Stomach smooth muscle (tissue), 2 donors: ENCODE measurements around the gene ZSCAN25.

Experiments used
- H3K27ac ChIP-seq: one replicate; pipeline ENCODE4 v1.7.0; 2013; ENCODE audit warnings: mild to moderate bottlenecking, low read length, inconsistent platforms
- H3K27me3 ChIP-seq, 2 donors: one replicate each; pipeline ENCODE4 v1.7.0; 2013; ENCODE audit warnings: low read length in 2 of 2; ENCODE audit not compliant: insufficient read depth in 2 of 2, control insufficient read depth in 1 of 2
- H3K36me3 ChIP-seq, 2 donors: one replicate each; pipeline ENCODE4 v1.7.0; 2013; ENCODE audit warnings: low read length in 2 of 2; ENCODE audit not compliant: control insufficient read depth in 2 of 2, insufficient read depth in 2 of 2
- H3K4me1 ChIP-seq: one replicate; pipeline ENCODE4 v1.7.0; 2013; ENCODE audit warnings: low read length; ENCODE audit not compliant: control insufficient read depth, insufficient read depth
- H3K4me3 ChIP-seq, 2 donors: one replicate each; pipeline ENCODE4 v1.7.0; 2013; ENCODE audit warnings: low read length in 2 of 2
- H3K9ac ChIP-seq, 2 donors: one replicate each; pipeline ENCODE4 v1.7.0; 2013; ENCODE audit warnings: low read length in 2 of 2, mild to moderate bottlenecking in 1 of 2
- H3K9me3 ChIP-seq, 2 donors: one replicate each; pipeline ENCODE4 v1.7.0; 2013; ENCODE audit warnings: low read length in 2 of 2; ENCODE audit not compliant: control insufficient read depth in 2 of 2
- donor health status: healthy.
- donor health status: Pancreatic carcinoma.

The ZSCAN25 gene

GRCh38 chr7:99618726-99619125 lies 2.0 kb downstream of the ZSCAN25 start:
- Histone ChIP-seq H3K36me3 (peaks cover 38 to 42% of the 10 kb centered on the region in 2 donors), H3K4me3 (no peak overlapping the region), H3K4me1 (peaks cover 8% of the 10 kb centered on the region), H3K27ac (no peak overlapping the region), H3K9me3 (no peaks in the 10 kb centered on the region), H3K27me3 (no peaks in the 10 kb centered on the region), H3K9ac (no peak overlapping the region)

GRCh38 chr7:99619571-99620130 lies 2.9 kb downstream of the ZSCAN25 start:
- Histone ChIP-seq H3K27ac (no peak overlapping the region), H3K36me3 (peaks cover 47 to 51% of the 10 kb centered on the region in 2 donors), H3K4me1 (peaks cover 8% of the 10 kb centered on the region), H3K4me3 (no peak overlapping the region), H3K9ac (no peak overlapping the region), H3K9me3 (no peaks in the 10 kb centered on the region), H3K27me3 (no peaks in the 10 kb centered on the region)

- no peak overlapping the region for H3K27ac ChIP-seq
- no peaks in the 10 kb centered on the region for H3K9me3 ChIP-seq
- H3K36me3 ChIP-seq = peaks cover 63% of the 10 kb centered on the region in 2 donors
- no peaks in the 10 kb centered on the region for H3K27me3 ChIP-seq
- H3K9ac ChIP-seq = no peak overlapping the region
- H3K4me1 ChIP-seq = peaks cover 8% of the 10 kb centered on the region
- no peak overlapping the region for H3K4me3 ChIP-seq
Observed at GRCh38 chr7:99621271-99621670, 4.5 kb downstream of the ZSCAN25 start.

- H3K36me3 ChIP-seq = peaks cover 73 to 74% of the 10 kb centered on the region in 2 donors
- H3K4me3 ChIP-seq = no peak overlapping the region
- no peak overlapping the region for H3K27ac ChIP-seq
- H3K9me3 ChIP-seq = no peaks in the 10 kb centered on the region
- H3K27me3 ChIP-seq = no peaks in the 10 kb centered on the region
- no peak overlapping the region for H3K9ac ChIP-seq
- H3K4me1 ChIP-seq = peaks cover 4% of the 10 kb centered on the region
Observed at GRCh38 chr7:99622596-99622995, 5.8 kb downstream of the ZSCAN25 start.

- no peak overlapping the region for H3K4me3 ChIP-seq
- H3K27me3 ChIP-seq = no peaks in the 10 kb centered on the region
- no peaks in the 10 kb centered on the region for H3K9me3 ChIP-seq
- H3K36me3 ChIP-seq = peaks cover 75 to 79% of the 10 kb centered on the region in 2 donors
- no peaks in the 10 kb centered on the region for H3K4me1 ChIP-seq
- no peak overlapping the region for H3K9ac ChIP-seq
- H3K27ac ChIP-seq = no peak overlapping the region
Observed at GRCh38 chr7:99623091-99623693, 6.4 kb downstream of the ZSCAN25 start.

- no peaks in the 10 kb centered on the region for H3K9me3 ChIP-seq
- no peaks in the 10 kb centered on the region for H3K4me1 ChIP-seq
- no peak overlapping the region for H3K9ac ChIP-seq
- no peak overlapping the region for H3K27ac ChIP-seq
- H3K27me3 ChIP-seq = no peaks in the 10 kb centered on the region
- H3K4me3 ChIP-seq = no peak overlapping the region
- peaks cover 79 to 83% of the 10 kb centered on the region in 2 donors for H3K36me3 ChIP-seq
Observed at GRCh38 chr7:99623702-99624447, 7.1 kb downstream of the ZSCAN25 start.

- no peaks in the 10 kb centered on the region for H3K9me3 ChIP-seq
- H3K4me3 ChIP-seq = no peak overlapping the region
- peaks cover 75 to 86% of the 10 kb centered on the region in 2 donors for H3K36me3 ChIP-seq
- no peaks in the 10 kb centered on the region for H3K4me1 ChIP-seq
- no peaks in the 10 kb centered on the region for H3K27me3 ChIP-seq
- H3K27ac ChIP-seq = no peak overlapping the region
- no peak overlapping the region for H3K9ac ChIP-seq
Observed at GRCh38 chr7:99624484-99624883, 7.7 kb downstream of the ZSCAN25 start.

- Histone ChIP-seq H3K4me1 (no peaks in the 10 kb centered on the region), H3K27me3 (no peaks in the 10 kb centered on the region), H3K9ac (no peak overlapping the region), H3K9me3 (no peaks in the 10 kb centered on the region), H3K36me3 (peaks cover 72 to 86% of the 10 kb centered on the region in 2 donors), H3K27ac (no peak overlapping the region), H3K4me3 (no peak overlapping the region)
Observed at GRCh38 chr7:99625321-99625720, 8.6 kb downstream of the ZSCAN25 start.

GRCh38 chr7:99625961-99626360 lies 9.2 kb downstream of the ZSCAN25 start:
- no peak overlapping the region for H3K4me3 ChIP-seq
- H3K9me3 ChIP-seq = no peaks in the 10 kb centered on the region
- H3K27ac ChIP-seq = no peak overlapping the region
- no peaks in the 10 kb centered on the region for H3K4me1 ChIP-seq
- H3K9ac ChIP-seq = peak overlapping the region in 1 of 2 donors; percentile 21
- H3K27me3 ChIP-seq = no peaks in the 10 kb centered on the region
- H3K36me3 ChIP-seq = peaks cover 73 to 88% of the 10 kb centered on the region in 2 donors

- peaks cover 67 to 88% of the 10 kb centered on the region in 2 donors for H3K36me3 ChIP-seq
Observed at GRCh38 chr7:99626661-99627060, 9.9 kb downstream of the ZSCAN25 start.

GRCh38 chr7:99627513-99627912 lies 10.8 kb downstream of the ZSCAN25 start:
- H3K27me3 ChIP-seq = no peaks in the 10 kb centered on the region
- H3K4me3 ChIP-seq = no peak overlapping the region
- H3K9ac ChIP-seq = no peak overlapping the region
- H3K4me1 ChIP-seq = no peaks in the 10 kb centered on the region
- peaks cover 61 to 89% of the 10 kb centered on the region in 2 donors for H3K36me3 ChIP-seq
- H3K9me3 ChIP-seq = no peaks in the 10 kb centered on the region
- H3K27ac ChIP-seq = no peak overlapping the region

More at GRCh38 chr7:99626661-99627060, 9.9 kb downstream of the ZSCAN25 start:
- no peaks in the 10 kb centered on the region for H3K4me1 ChIP-seq
- H3K27ac ChIP-seq = no peak overlapping the region
- H3K4me3 ChIP-seq = no peak overlapping the region
- no peak overlapping the region for H3K9ac ChIP-seq
- no peaks in the 10 kb centered on the region for H3K9me3 ChIP-seq
- no peaks in the 10 kb centered on the region for H3K27me3 ChIP-seq
